ENCODE results near the gene ASXL3.

The ASXL3 gene

GRCh38 chr18:33664241-33664874 lies 86.3 kb downstream of the ASXL3 start:
- no peak for DNase-seq

DNA sequence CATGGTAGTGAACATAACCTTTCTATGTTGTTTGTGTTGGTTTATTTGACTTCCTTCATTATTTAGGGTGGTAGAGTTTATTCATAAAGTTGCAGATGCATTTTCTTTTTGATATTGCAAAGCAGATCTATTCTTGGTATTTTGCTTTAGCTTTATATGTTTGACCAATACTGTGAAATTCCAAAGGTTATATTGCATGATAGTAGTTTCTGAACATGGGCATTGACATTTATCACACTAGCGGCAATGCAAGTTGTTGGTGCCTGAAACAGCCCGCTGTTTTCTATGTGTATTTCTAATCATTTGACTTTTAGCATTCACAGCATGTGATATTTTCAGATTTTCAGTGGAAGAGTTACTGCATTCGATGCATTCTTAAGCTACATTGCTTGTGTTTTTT lies 87.2 kb downstream of the ASXL3 start:
- no peak for DNase-seq

DNA sequence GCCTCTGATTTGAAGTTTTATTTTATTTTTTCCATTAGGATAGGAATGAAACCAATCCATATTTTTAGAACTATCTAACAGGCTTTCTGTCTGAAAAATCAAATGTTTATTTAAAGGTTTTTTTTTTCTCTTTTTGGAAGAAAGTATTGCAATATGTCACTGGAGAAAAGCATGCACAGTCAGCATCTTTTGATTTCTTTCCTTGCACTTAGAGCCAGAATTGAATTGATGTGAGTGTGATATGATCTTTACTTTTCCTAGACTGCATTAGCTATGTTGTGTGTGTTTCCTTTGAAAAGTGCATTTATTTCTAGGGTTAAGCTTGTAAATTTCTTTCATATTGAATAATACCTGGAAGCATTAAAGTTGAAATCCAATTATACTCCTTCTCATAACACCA lies 87.6 kb downstream of the ASXL3 start:
- DNase-seq = no peak

- no peak for DNase-seq
Measured at GRCh38 chr18:33666915-33667314, 88.9 kb downstream of the ASXL3 start.

GRCh38 chr18:33669589-33669988 lies 91.6 kb downstream of the ASXL3 start:
- no peak for DNase-seq

- no peak for DNase-seq
Measured at GRCh38 chr18:33670029-33670428, 92.0 kb downstream of the ASXL3 start.

GRCh38 chr18:33673689-33674088 lies 95.7 kb downstream of the ASXL3 start:
- DNase-seq = no peak

DNA sequence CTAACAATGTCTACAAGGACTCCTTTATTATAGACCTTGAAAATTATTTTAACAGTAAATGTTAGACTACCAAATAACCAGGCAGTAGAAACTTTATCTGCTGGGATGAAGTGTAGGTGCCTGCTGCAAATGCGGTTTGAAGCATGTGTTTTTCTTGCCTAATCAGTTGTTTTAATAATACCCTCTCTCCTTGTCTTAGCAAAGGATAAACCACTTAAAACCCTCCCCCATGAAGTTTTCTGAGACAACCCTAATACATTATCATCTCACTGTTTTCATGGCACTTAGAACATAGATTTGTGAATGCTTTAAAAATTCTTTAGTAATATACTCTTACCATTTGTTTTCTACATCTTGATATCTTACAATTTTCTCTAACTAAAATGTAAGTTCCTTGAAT lies 98.6 kb downstream of the ASXL3 start:
- DNase-seq = no peak

GRCh38 chr18:33677891-33678290 lies 99.9 kb downstream of the ASXL3 start:
- no peak for DNase-seq

GRCh38 chr18:33682436-33682835 lies 104.4 kb downstream of the ASXL3 start:
- DNase-seq = no peak

DNA sequence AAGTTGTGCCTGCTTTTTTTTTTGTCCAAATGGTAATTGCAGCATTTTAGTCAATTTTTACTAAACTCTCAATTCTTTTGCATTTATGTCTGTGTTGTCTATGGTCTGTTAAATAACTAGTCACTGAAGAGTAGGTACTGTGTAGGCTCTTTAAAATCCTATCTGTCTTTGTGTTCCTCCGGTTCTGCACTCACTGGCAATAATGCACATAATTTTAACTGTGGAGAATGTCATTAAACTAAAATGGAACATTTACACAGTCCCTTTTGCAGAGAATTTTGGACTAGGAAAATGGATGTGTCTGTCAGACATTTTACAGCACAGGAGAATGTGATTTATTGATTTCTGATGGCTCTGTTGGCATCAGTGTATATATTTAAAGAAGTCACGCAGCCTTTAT lies 116.6 kb downstream of the ASXL3 start:
- DNase-seq = no peak

GRCh38 chr18:33696332-33697162 lies 118.5 kb downstream of the ASXL3 start:
- no peak for DNase-seq

DNA sequence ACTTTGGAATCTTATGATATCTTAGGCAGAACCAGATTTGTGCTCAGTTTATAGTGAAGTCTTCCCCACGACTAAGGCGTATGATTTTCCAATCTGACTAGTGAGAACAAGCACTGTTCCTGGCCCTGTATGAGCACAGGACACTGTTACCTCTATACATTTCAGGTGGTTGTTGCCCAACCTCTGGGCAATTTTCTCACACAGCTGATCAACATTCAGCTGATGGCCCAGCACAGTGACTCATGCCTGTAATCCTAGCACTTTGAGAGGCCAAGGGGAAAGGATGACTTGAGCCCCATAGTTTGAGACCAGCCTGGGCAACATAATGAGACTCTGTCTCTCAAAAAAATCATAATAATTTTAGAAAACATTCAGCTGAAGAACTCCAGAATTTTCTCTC lies 119.5 kb downstream of the ASXL3 start:
- DNase-seq = no peak

DNA sequence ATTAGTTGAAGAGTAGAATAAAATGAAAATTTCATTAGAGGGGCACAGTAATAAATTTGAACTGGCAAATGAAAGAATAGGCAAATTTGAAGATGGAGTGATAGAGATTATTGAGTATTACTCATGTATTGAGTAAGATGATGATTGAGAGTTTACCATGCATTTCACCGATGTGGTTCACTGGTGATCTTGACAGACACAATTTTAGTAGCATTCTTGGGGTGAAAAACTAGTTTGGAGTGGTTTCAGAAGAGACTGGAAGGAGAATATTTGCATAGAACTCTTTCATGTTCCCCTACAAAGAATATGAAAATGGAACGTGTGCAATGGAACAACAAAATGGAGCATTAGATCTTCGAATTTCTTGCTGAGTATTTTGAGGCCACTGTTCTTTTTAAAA lies 121.4 kb downstream of the ASXL3 start:
- no peak for DNase-seq

DNA sequence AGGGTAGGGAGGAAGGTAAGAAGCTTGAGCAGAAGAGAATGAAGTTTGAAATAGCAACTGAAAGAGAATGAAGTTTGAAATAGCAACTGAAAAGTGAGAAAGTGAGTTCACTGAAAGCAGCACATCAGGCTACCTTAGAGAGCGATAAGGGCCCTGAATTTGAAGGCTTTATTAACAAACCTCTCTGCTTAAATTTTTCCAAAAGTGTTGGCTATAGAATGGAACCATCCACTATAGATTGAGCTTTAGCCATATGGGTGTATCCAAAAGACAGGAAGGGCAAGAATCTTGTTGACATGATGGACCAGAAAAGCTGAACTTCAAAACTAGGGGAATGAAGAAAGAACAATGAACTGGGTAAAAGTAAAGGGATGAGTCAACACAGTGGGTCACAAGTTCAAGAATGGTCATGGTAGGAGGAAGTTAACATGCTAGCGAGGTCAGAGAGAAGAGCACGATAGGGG lies 122.5 kb downstream of the ASXL3 start:
- no peak for DNase-seq

- no peak for DNase-seq
Measured at GRCh38 chr18:33702625-33703024, 124.6 kb downstream of the ASXL3 start.

GRCh38 chr18:33706391-33706790 lies 128.4 kb downstream of the ASXL3 start:
- DNase-seq = no peak

GRCh38 chr18:33708876-33709275 lies 130.9 kb downstream of the ASXL3 start:
- DNase-seq = no peak

- no peak for DNase-seq
Measured at GRCh38 chr18:33710269-33710668, 132.2 kb downstream of the ASXL3 start.

GRCh38 chr18:33711514-33711913 lies 133.5 kb downstream of the ASXL3 start:
- no peak for DNase-seq

- DNase-seq = no peak
Measured at GRCh38 chr18:33712719-33713118, 134.7 kb downstream of the ASXL3 start.

- DNase-seq = no peak
Measured at GRCh38 chr18:33716061-33716683, 138.2 kb downstream of the ASXL3 start.

GRCh38 chr18:33717339-33717738 lies 139.3 kb downstream of the ASXL3 start:
- DNase-seq = no peak

- DNase-seq = no peak
Measured at GRCh38 chr18:33720133-33720532, 142.1 kb downstream of the ASXL3 start.
